Natural killer cell (primary cell): ENCODE data around the gene HAUS8. TPM values are rescaled to one million over a fixed set of nuclear protein-coding genes. Genes with fewer than 3 reads are reported as not detected.

Experiments used
- ATAC-seq, 3 donors: fragments of 150-1000 bp in 2 of 3; fragments of 200-7000 bp in 1 of 3; cut with Tn5 transposase; 1 replicate in 1 of 3; 2 replicates in 2 of 3; pipeline ENCODE4 v1.10.0; 2021; ENCODE audit warnings: mild to moderate bottlenecking in 2 of 3, moderate library complexity in 2 of 3
- DNase-seq, 2 donors: peaks; one replicate each; pipeline versions ENCODE4 v3.0.0 to v3.0.0-alpha.2; 2013 to 2021; ENCODE audit warnings: mixed read lengths in 1 of 2
- H3K27ac ChIP-seq: one replicate; pipeline ENCODE4 v1.5.1; 2013; ENCODE audit warnings: mild to moderate bottlenecking, low read length
- H3K27me3 ChIP-seq: one replicate; pipeline ENCODE4 v1.6.1; 2013; ENCODE audit warnings: low read length; ENCODE audit not compliant: control insufficient read depth, insufficient read depth
- H3K36me3 ChIP-seq: one replicate; pipeline ENCODE4 v1.6.1; 2013; ENCODE audit warnings: low read length; ENCODE audit not compliant: control insufficient read depth, insufficient read depth
- H3K4me1 ChIP-seq: one replicate; pipeline ENCODE4 v1.6.1; 2013; ENCODE audit warnings: low read length; ENCODE audit not compliant: control insufficient read depth, insufficient read depth
- H3K4me3 ChIP-seq: one replicate; pipeline ENCODE4 v1.5.1; 2013; ENCODE audit warnings: low read length
- H3K9me3 ChIP-seq: one replicate; pipeline ENCODE4 v1.6.1; 2013; ENCODE audit warnings: low read length; ENCODE audit not compliant: control insufficient read depth, insufficient read depth
- H3K27ac Mint-ChIP-seq, 2 donors: one replicate each; pipeline ENCODE4 v1.8.0; 2022; ENCODE audit warnings: mild to moderate bottlenecking in 2 of 2, mixed read lengths in 2 of 2, moderate library complexity in 1 of 2
- H3K27me3 Mint-ChIP-seq, 2 donors: one replicate each; pipeline ENCODE4 v1.8.0; 2022; ENCODE audit warnings: low read depth in 2 of 2, mixed read lengths in 2 of 2
- H3K36me3 Mint-ChIP-seq: one replicate; pipeline ENCODE4 v1.8.0; 2022; ENCODE audit warnings: mixed read lengths
- H3K4me1 Mint-ChIP-seq, 2 donors: one replicate each; pipeline ENCODE4 v1.8.0; 2022; ENCODE audit warnings: mixed read lengths in 2 of 2
- H3K4me3 Mint-ChIP-seq: one replicate; pipeline ENCODE4 v1.8.0; 2022; ENCODE audit warnings: mild to moderate bottlenecking, moderate library complexity, mixed read lengths
- H3K9me3 Mint-ChIP-seq, 2 donors: one replicate each; pipeline ENCODE4 v1.8.0; 2022; ENCODE audit warnings: mixed read lengths in 2 of 2
- CTCF ChIP-seq: fragments of 200-600 bp; IDR thresholded peaks from one replicate; pipeline ENCODE4 v1.8.0; 2022; ENCODE audit warnings: antibody characterized with exemption
- WGBS: methylation state at CpG from one replicate; pipeline ENCODE4 v1.1.7; 2013; ENCODE audit warnings: missing lambda C conversion rate; ENCODE audit not compliant: insufficient coverage; 5-methylcytosine and 5-hydroxymethylcytosine counted together
- intact Hi-C: fragments of 100-400 bp; cut with micrococcal nuclease; formaldehyde crosslinking; loops from one replicate; pipeline ENCODE4 v1.14.2; 2022
- total RNA-seq, 4 donors: library from RNA; stranded (reverse); fragments of 120-200 nt in 1 of 4; gene quantifications; one replicate each; pipeline versions ENCODE4 v1.2.3 to v1.2.4, GENCODE V29; 2013 to 2022

Gene HAUS8
- total RNA-seq, 3 donors from 2014 or later (not counting 1 experiment from before 2014, with no cell fraction given), result 10.3 to 13.5 (median 10.4) TPM

- Mint-ChIP-seq H3K36me3 (no peaks in the 10 kb centered on the region), H3K9me3 (no peaks in the 10 kb centered on the region), H3K27me3 (no peaks in the 10 kb centered on the region), H3K4me3 (no peak overlapping the region), H3K4me1 (peaks cover 28 to 62% of the 10 kb centered on the region in 2 donors), H3K27ac (no peak overlapping the region)
- no peak overlapping the region for H3K4me3 ChIP-seq
- no peak for TF ChIP-seq CTCF
- H3K27ac ChIP-seq, result no peak overlapping the region
- peaks cover 4% of the 10 kb centered on the region for H3K36me3 ChIP-seq
- H3K27me3 ChIP-seq, result no peaks in the 10 kb centered on the region
- 83% methylated on average over 9 of the region's 9 CpGs for WGBS
- peaks cover 55% of the 10 kb centered on the region for H3K4me1 ChIP-seq
- intact Hi-C loops, result no loop called here
- no peaks in the 10 kb centered on the region for H3K9me3 ChIP-seq
- ATAC-seq, result no peak
- DNase-seq, result no peak
These were observed 46.6 kb upstream of the HAUS8 start for GRCh38 chr19:17121736-17122293.

- H3K9me3 ChIP-seq, result no peaks in the 10 kb centered on the region
- no peak for TF ChIP-seq CTCF
- H3K4me3 ChIP-seq, result no peak overlapping the region
- ATAC-seq, result no peak
- H3K36me3 ChIP-seq, result peaks cover 12% of the 10 kb centered on the region
- 91% methylated on average over 5 of the region's 5 CpGs for WGBS
- H3K4me1 Mint-ChIP-seq, result peaks cover 26 to 54% of the 10 kb centered on the region in 2 donors
- peaks cover 44% of the 10 kb centered on the region for H3K4me1 ChIP-seq
- no peaks in the 10 kb centered on the region for H3K36me3 Mint-ChIP-seq
- H3K4me3 Mint-ChIP-seq, result no peak overlapping the region
- no peaks in the 10 kb centered on the region for H3K27me3 Mint-ChIP-seq
- no peak for DNase-seq
- intact Hi-C loops, result no loop called here
- H3K27ac Mint-ChIP-seq, result no peak overlapping the region
- no peak overlapping the region for H3K27ac ChIP-seq
- H3K27me3 ChIP-seq, result no peaks in the 10 kb centered on the region
- H3K9me3 Mint-ChIP-seq, result no peaks in the 10 kb centered on the region
These were observed 43.7 kb upstream of the HAUS8 start for GRCh38 chr19:17118957-17119356.

- no peaks in the 10 kb centered on the region for H3K9me3 Mint-ChIP-seq
- DNase-seq (no peak), ATAC-seq (no peak)
- WGBS, result 81% methylated on average over 14 of the region's 14 CpGs
- H3K27ac Mint-ChIP-seq, result peak overlapping the region in 1 of 2 donors; percentile 51
- Histone ChIP-seq H3K36me3 (peaks cover 14% of the 10 kb centered on the region), H3K4me1 (peaks cover 48% of the 10 kb centered on the region), H3K27me3 (no peaks in the 10 kb centered on the region), H3K27ac (no peak overlapping the region), H3K4me3 (no peak overlapping the region), H3K9me3 (no peaks in the 10 kb centered on the region)
- no peaks in the 10 kb centered on the region for H3K27me3 Mint-ChIP-seq
- no peaks in the 10 kb centered on the region for H3K36me3 Mint-ChIP-seq
- no peak for TF ChIP-seq CTCF
- H3K4me1 Mint-ChIP-seq, result peaks cover 41 to 56% of the 10 kb centered on the region in 2 donors
- intact Hi-C loops, result no loop called here
- no peak overlapping the region for H3K4me3 Mint-ChIP-seq
These were observed 41.9 kb upstream of the HAUS8 start for GRCh38 chr19:17116996-17117702.
